Right renal pelvis (tissue), 4 donors: ENCODE data around the gene MRPL24. TPM values are rescaled to one million over a fixed set of nuclear protein-coding genes. Genes with fewer than 3 reads are reported as not detected.
"Not testable (repeated sequence)": the region's sequence is repeated elsewhere in the genome, so short reads cannot be mapped to it uniquely, and the experiment has no call there.

Experiments
- DNase-seq, 4 donors: peaks; one replicate each; pipeline ENCODE4 v3.0.0-alpha.2; 2013; ENCODE audit warnings: low read depth in 4 of 4, low spot score in 3 of 4, missing footprints in 1 of 4
- polyA plus RNA-seq, 4 donors: library from polyadenylated mRNA; unstranded; fragments of 120-200 nt; gene quantifications; one replicate each; pipeline ENCODE4 v1.2.1, GENCODE V29; 2013; ENCODE audit not compliant: insufficient read length in 4 of 4

Gene MRPL24
- polyA plus RNA-seq, 4 donors, result 68.4 to 75.1 (median 72.3) TPM

GRCh38 chr1:156760796-156761104 lies 19.9 kb upstream of the MRPL24 start:
- no peak for DNase-seq

- no peak for DNase-seq
These were observed 19.4 kb upstream of the MRPL24 start for GRCh38 chr1:156760092-156760795.

- not testable (repeated sequence) for DNase-seq
These were observed 16.8 kb upstream of the MRPL24 start for GRCh38 chr1:156757572-156758253.

- DNase-seq, result no peak
These were observed 15.5 kb upstream of the MRPL24 start for GRCh38 chr1:156756355-156756754.

- no peak for DNase-seq
These were observed 14.7 kb upstream of the MRPL24 start for GRCh38 chr1:156755527-156755950.

- DNase-seq, result no peak
These were observed 13.3 kb upstream of the MRPL24 start for GRCh38 chr1:156754219-156754618.

- DNase-seq, result no peak
These were observed 12.1 kb upstream of the MRPL24 start for GRCh38 chr1:156752843-156753482.

GRCh38 chr1:156751757-156752481 lies 11.0 kb upstream of the MRPL24 start:
- peak; percentile 90 to 95 (median 92) for DNase-seq

- DNase-seq, result no peak
These were observed 10.5 kb upstream of the MRPL24 start, which contains the start of gene HDGF for GRCh38 chr1:156751451-156751756. Gene HDGF, minus strand, starts transcription at chr1:156751675. Its CDS starts 246 bp downstream, at chr1:156751429.

GRCh38 chr1:156750711-156751450 lies 10.0 kb upstream of the MRPL24 start:
- no peak for DNase-seq

GRCh38 chr1:156750191-156750672 lies 9.3 kb upstream of the MRPL24 start:
- DNase-seq, result no peak

- DNase-seq, result no peak
These were observed 8.7 kb upstream of the MRPL24 start for GRCh38 chr1:156749419-156750118.

- DNase-seq, result no peak
These were observed 8.0 kb upstream of the MRPL24 start for GRCh38 chr1:156748670-156749418.

- DNase-seq, result no peak
These were observed 7.1 kb upstream of the MRPL24 start for GRCh38 chr1:156747742-156748669.

GRCh38 chr1:156746728-156747631 lies 6.1 kb upstream of the MRPL24 start:
- DNase-seq, result peak in 1 of 4 donors; percentile 78

- no peak for DNase-seq
These were observed 5.5 kb upstream of the MRPL24 start for GRCh38 chr1:156746406-156746727.

- no peak for DNase-seq
These were observed 5.0 kb upstream of the MRPL24 start for GRCh38 chr1:156745881-156746280.
